Keratinocyte (primary cell): ENCODE measurements around the gene KMT5B.

ENCODE experiments used
- EZH2 ChIP-seq: IDR thresholded peaks from one replicate; pipeline ENCODE4 v1.6.1; 2012; ENCODE audit warnings: inconsistent platforms, mild to moderate bottlenecking, low read length, moderate library complexity
- TF ChIP-seq, protein P1 (sequence below), 3 experiments: IDR thresholded peaks in 1 of 3; conservative IDR thresholded peaks in 1 of 3; optimal IDR thresholded peaks in 1 of 3; 2 replicates in 2 of 3; 3 replicates in 1 of 3; pipeline versions ENCODE3 to v1.5.1; 2011; ENCODE audit warnings: low read length in 3 of 3, mild to moderate bottlenecking in 3 of 3, moderate library complexity in 2 of 3, control low read depth in 1 of 3, inconsistent platforms in 1 of 3; ENCODE audit not compliant: insufficient read depth in 2 of 3; ENCODE audit errors: extremely low read depth in 1 of 3

DNA sequence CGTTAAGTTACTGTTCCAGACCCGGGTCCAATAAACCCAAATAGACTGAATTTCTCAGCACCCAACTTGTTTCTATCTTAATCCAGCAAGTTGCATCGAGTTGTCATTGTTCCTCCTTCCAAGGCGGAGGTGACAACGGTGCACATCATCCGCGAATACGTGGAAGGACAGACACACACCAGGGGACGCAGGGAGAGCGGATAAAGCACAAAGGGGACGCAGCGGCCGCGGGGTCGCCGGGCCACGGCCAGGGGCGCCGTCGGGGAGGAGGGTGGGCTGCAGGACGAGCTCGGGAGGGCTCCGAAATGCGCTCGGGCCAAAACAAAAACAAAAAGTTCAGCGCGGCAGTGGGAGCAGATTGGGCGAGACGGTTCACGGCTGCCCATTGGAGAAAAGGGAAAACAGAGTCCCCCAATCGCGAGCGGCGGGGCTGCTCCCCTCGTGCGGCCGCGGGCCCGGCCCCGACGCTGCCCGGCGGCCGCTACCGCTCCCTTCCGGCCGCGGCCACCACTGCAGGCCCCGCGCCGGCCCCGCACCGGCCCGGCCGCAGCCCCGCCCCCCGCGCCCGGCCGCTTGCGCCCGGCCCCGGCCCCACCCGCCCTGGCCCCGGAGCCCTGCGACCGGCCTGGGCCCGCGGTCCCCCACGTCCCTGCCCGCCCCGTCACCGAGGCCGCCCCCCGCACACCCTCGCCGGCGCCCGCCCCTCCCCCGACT is 518 bp downstream of the KMT5B start:
- TF ChIP-seq, protein P1, sequence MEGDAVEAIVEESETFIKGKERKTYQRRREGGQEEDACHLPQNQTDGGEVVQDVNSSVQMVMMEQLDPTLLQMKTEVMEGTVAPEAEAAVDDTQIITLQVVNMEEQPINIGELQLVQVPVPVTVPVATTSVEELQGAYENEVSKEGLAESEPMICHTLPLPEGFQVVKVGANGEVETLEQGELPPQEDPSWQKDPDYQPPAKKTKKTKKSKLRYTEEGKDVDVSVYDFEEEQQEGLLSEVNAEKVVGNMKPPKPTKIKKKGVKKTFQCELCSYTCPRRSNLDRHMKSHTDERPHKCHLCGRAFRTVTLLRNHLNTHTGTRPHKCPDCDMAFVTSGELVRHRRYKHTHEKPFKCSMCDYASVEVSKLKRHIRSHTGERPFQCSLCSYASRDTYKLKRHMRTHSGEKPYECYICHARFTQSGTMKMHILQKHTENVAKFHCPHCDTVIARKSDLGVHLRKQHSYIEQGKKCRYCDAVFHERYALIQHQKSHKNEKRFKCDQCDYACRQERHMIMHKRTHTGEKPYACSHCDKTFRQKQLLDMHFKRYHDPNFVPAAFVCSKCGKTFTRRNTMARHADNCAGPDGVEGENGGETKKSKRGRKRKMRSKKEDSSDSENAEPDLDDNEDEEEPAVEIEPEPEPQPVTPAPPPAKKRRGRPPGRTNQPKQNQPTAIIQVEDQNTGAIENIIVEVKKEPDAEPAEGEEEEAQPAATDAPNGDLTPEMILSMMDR (optimal IDR thresholded peaks at IDR 0.05 in 1 of 3, IDR thresholded peaks at IDR 0.05 in 1 of 3, conservative IDR thresholded peaks at IDR 0.05 in 1 of 3; ENCODE audit: extremely low read depth in 1 of 3, insufficient read depth in 2 of 3, low read length in 3 of 3): peak in 1 of 3 experiments; percentile 22
- no peak for TF ChIP-seq EZH2
